GM18858 (cell line): ENCODE data around the gene MLXIP.
"Not testable (repeated sequence)": the region's sequence is repeated elsewhere in the genome, so short reads cannot be mapped to it uniquely, and the experiment has no call there.

Source experiments
- ATAC-seq: cut with Tn5 transposase; IDR thresholded peaks from one replicate; pipeline ENCODE4 v1.9.1; 2021; ENCODE audit not compliant: unreplicated experiment

The MLXIP gene

GRCh38 chr12:122078141-122079032 is at the start of gene MLXIP:
Gene MLXIP (plus strand): TSS chr12:122078756. CDS start chr12:122078854, 98 bp downstream.
- ATAC-seq: no peak

- peak; percentile 60 for ATAC-seq
Observed at GRCh38 chr12:122028905-122029560, 49.5 kb upstream of the MLXIP start.

- ATAC-seq: no peak
Observed at GRCh38 chr12:122029620-122030423, 48.7 kb upstream of the MLXIP start.

- no peak for ATAC-seq
Observed at GRCh38 chr12:122030424-122031035, 48.0 kb upstream of the MLXIP start.

- no peak for ATAC-seq
Observed at GRCh38 chr12:122031342-122032216, 47.0 kb upstream of the MLXIP start.

- ATAC-seq: no peak
Observed at GRCh38 chr12:122032580-122032979, 46.0 kb upstream of the MLXIP start.

GRCh38 chr12:122035292-122035691 is 43.3 kb upstream of the MLXIP start:
- no peak for ATAC-seq

GRCh38 chr12:122036153-122036552 is 42.4 kb upstream of the MLXIP start:
- no peak for ATAC-seq

- no peak for ATAC-seq
Observed at GRCh38 chr12:122040579-122041386, 37.8 kb upstream of the MLXIP start.

GRCh38 chr12:122041458-122041857 is 37.1 kb upstream of the MLXIP start:
- ATAC-seq: not testable (repeated sequence)

- ATAC-seq: no peak
Observed at GRCh38 chr12:122042910-122043309, 35.6 kb upstream of the MLXIP start.

- ATAC-seq: no peak
Observed at GRCh38 chr12:122043476-122043875, 35.1 kb upstream of the MLXIP start.

GRCh38 chr12:122045262-122045661 is 33.3 kb upstream of the MLXIP start:
- ATAC-seq: no peak

- ATAC-seq: no peak
Observed at GRCh38 chr12:122046145-122046544, 32.4 kb upstream of the MLXIP start.

GRCh38 chr12:122048151-122048550 is 30.4 kb upstream of the MLXIP start:
- no peak for ATAC-seq

- no peak for ATAC-seq
Observed at GRCh38 chr12:122049827-122050226, 28.7 kb upstream of the MLXIP start.

GRCh38 chr12:122050706-122051105 is 27.9 kb upstream of the MLXIP start:
- no peak for ATAC-seq

- ATAC-seq: no peak
Observed at GRCh38 chr12:122051231-122051876, 27.2 kb upstream of the MLXIP start.

GRCh38 chr12:122052285-122052684 is 26.3 kb upstream of the MLXIP start:
- no peak for ATAC-seq
